ENCODE measurements around the gene COPS8. TPM values are rescaled to one million over a fixed set of nuclear protein-coding genes. Genes with fewer than 3 reads are reported as not detected.

The COPS8 gene
- total RNA-seq, 2 donors from 2014 or later = 27.4 to 27.8 TPM

- TF ChIP-seq POLR2A (IDR thresholded peaks at IDR 0.05) = no peak
- no peak overlapping the region for H3K27ac ChIP-seq
- H3K9me3 ChIP-seq = no peaks in the 10 kb centered on the region
- H3K27me3 ChIP-seq = no peaks in the 10 kb centered on the region
- intact Hi-C loops (cut with DNase I) = no loop called here
- H3K4me3 ChIP-seq = no peak overlapping the region
- ATAC-seq = no peak
- no peaks in the 10 kb centered on the region for H3K36me3 ChIP-seq (replicated peaks in 1 of 2; ENCODE audit: insufficient read depth in 1 of 2, low read depth in 2 of 2)
- no peaks in the 10 kb centered on the region for H3K4me1 ChIP-seq
- WGBS, 2 donors = 80 to 84% methylated on average over 7 of the region's 7 CpGs
- DNase-seq = no peak
Measured at GRCh38 chr2:237124820-237125219, 39.1 kb downstream of the COPS8 start.

- Histone ChIP-seq H3K36me3 (replicated peaks in 1 of 2; ENCODE audit: insufficient read depth in 1 of 2, low read depth in 2 of 2) (no peaks in the 10 kb centered on the region), H3K4me1 (no peaks in the 10 kb centered on the region), H3K27me3 (no peaks in the 10 kb centered on the region), H3K4me3 (no peak overlapping the region), H3K9me3 (no peaks in the 10 kb centered on the region), H3K27ac (no peak overlapping the region)
- no peak for TF ChIP-seq CTCF (IDR thresholded peaks at IDR 0.05)
- no peak for TF ChIP-seq POLR2A (IDR thresholded peaks at IDR 0.05)
- DNase-seq (no peak), ATAC-seq (no peak)
- intact Hi-C loops (cut with DNase I) = no loop called here
- 65 to 69% methylated on average over 6 of the region's 6 CpGs for WGBS, 2 donors
Measured at GRCh38 chr2:237125967-237126366, 40.3 kb downstream of the COPS8 start.

- DNase-seq (no peak), ATAC-seq (no peak)
- Histone ChIP-seq H3K4me1 (no peaks in the 10 kb centered on the region), H3K4me3 (no peak overlapping the region), H3K36me3 (replicated peaks in 1 of 2; ENCODE audit: insufficient read depth in 1 of 2, low read depth in 2 of 2) (no peaks in the 10 kb centered on the region), H3K27ac (no peak overlapping the region), H3K9me3 (no peaks in the 10 kb centered on the region), H3K27me3 (no peaks in the 10 kb centered on the region)
- 70 to 76% methylated on average over 11 to 13 of the region's 13 CpGs for WGBS, 2 donors
- intact Hi-C loops (cut with DNase I) = no loop called here
- no peak for TF ChIP-seq POLR2A (IDR thresholded peaks at IDR 0.05)
- no peak for TF ChIP-seq CTCF (IDR thresholded peaks at IDR 0.05)
Measured at GRCh38 chr2:237126519-237127174, 41.0 kb downstream of the COPS8 start.

GRCh38 chr2:237128026-237128703 lies 42.5 kb downstream of the COPS8 start:
- intact Hi-C loops (cut with DNase I) = no loop called here
- 49 to 53% methylated on average over 11 of the region's 11 CpGs for WGBS, 2 donors
- no peaks in the 10 kb centered on the region for H3K27me3 ChIP-seq
- TF ChIP-seq POLR2A (IDR thresholded peaks at IDR 0.05) (no peak), CTCF (IDR thresholded peaks at IDR 0.05) (no peak)
- DNase-seq (peak; percentile 55 to 81 (median 66)), ATAC-seq (peak; percentile 73)
- no peak overlapping the region for H3K27ac ChIP-seq
- no peaks in the 10 kb centered on the region for H3K9me3 ChIP-seq
- H3K4me3 ChIP-seq = no peak overlapping the region
- H3K36me3 ChIP-seq (replicated peaks in 1 of 2; ENCODE audit: insufficient read depth in 1 of 2, low read depth in 2 of 2) = no peaks in the 10 kb centered on the region
- H3K4me1 ChIP-seq = no peaks in the 10 kb centered on the region

- H3K27me3 ChIP-seq = no peaks in the 10 kb centered on the region
- H3K36me3 ChIP-seq (replicated peaks in 1 of 2; ENCODE audit: insufficient read depth in 1 of 2, low read depth in 2 of 2) = no peaks in the 10 kb centered on the region
- no peaks in the 10 kb centered on the region for H3K9me3 ChIP-seq
- H3K27ac ChIP-seq = no peak overlapping the region
- DNase-seq = no peak
- WGBS, 2 donors = 82 to 85% methylated on average over 10 of the region's 10 CpGs
- intact Hi-C loops (cut with DNase I) = no loop called here
- TF ChIP-seq POLR2A (IDR thresholded peaks at IDR 0.05) = no peak
- no peak for TF ChIP-seq CTCF (IDR thresholded peaks at IDR 0.05)
- no peaks in the 10 kb centered on the region for H3K4me1 ChIP-seq
- no peak for ATAC-seq
- no peak overlapping the region for H3K4me3 ChIP-seq
Measured at GRCh38 chr2:237128845-237129592, 43.3 kb downstream of the COPS8 start.

Data from body of pancreas (tissue), 4 donors.